GM12878 (cell line): ENCODE results near the gene STAG2. TPM values are rescaled to one million over a fixed set of nuclear protein-coding genes. Genes with fewer than 3 reads are reported as not detected.

Experiments used
- ATAC-seq: fragments of 200-7000 bp; cut with Tn5 transposase; 3 replicates; pipeline ENCODE4 v1.9.1; 2020; ENCODE audit warnings: mild to moderate bottlenecking, moderate library complexity
- BruUV-seq: library from RNA; stranded (reverse); fragments of 400-500 nt; replicated peaks from 2 replicates; lab custom pipeline; 2021; lab: Mats Ljungman, UMichigan
- CTCF ChIA-PET: fragments of 300-600 bp; sonication (Branson Sonifier 250); formaldehyde crosslinking; extraction: SDS; loops from one replicate; lab custom pipeline; 2021; ENCODE audit warnings: inconsistent platforms; lab: Yijun Ruan, JAX
- POLR2A ChIA-PET: fragments of 350-600 bp; formaldehyde crosslinking; extraction: SDS; loops from one replicate; lab custom pipeline; 2021; ENCODE audit warnings: inconsistent platforms; lab: Charles Lee
- RAD21 ChIA-PET: fragments of 300-600 bp; sonication (Branson Sonifier 250); formaldehyde crosslinking; loops from one replicate; lab custom pipeline; 2023; ENCODE audit warnings: antibody characterized with exemption; ENCODE audit not compliant: unreplicated experiment; lab: Charles Lee
- SMC1A ChIA-PET: fragments of 300-600 bp; sonication (Branson Sonifier 250); formaldehyde crosslinking; loops from one replicate; lab custom pipeline; 2023; ENCODE audit not compliant: unreplicated experiment, uncharacterized antibody; lab: Charles Lee
- DNase-seq: peaks from one replicate; pipeline ENCODE4 v3.0.0-alpha.2; 2011; ENCODE audit warnings: low read depth, low spot score
- FAIRE-seq: peaks from 3 replicates; lab custom pipeline; 2011; peaks lifted over from hg19 to GRCh38; lab: Jason Lieb, UNC
- H2AFZ ChIP-seq: 2 replicates; pipeline ENCODE4 v1.6.0; 2011; ENCODE audit warnings: low read depth, low read length, control low read depth; ENCODE audit not compliant: control insufficient read depth
- H3K27ac ChIP-seq: 2 replicates; pipeline ENCODE4 v1.5.1; 2011; ENCODE audit warnings: control low read depth; ENCODE audit not compliant: control insufficient read depth, insufficient read depth
- H3K27me3 ChIP-seq, 2 experiments: replicated peaks in 1 of 2; 2 replicates each; pipeline versions ENCODE4 v1.6.0 to v1.6.1; 2011; ENCODE audit warnings: low read length in 1 of 2; ENCODE audit not compliant: control insufficient read depth in 2 of 2, insufficient read depth in 2 of 2
- H3K36me3 ChIP-seq, 2 experiments: 2 replicates each; pipeline ENCODE4 v1.5.1; 2011; ENCODE audit warnings: low read length in 1 of 2; ENCODE audit not compliant: control insufficient read depth in 2 of 2, insufficient read depth in 2 of 2
- H3K4me1 ChIP-seq: 2 replicates; pipeline ENCODE4 v1.6.1; 2011; ENCODE audit warnings: mild to moderate bottlenecking, low read length, moderate library complexity, mixed read lengths; ENCODE audit not compliant: control insufficient read depth, insufficient read depth
- H3K4me2 ChIP-seq: 2 replicates; pipeline ENCODE4 v1.6.0; 2011; ENCODE audit warnings: control low read depth; ENCODE audit not compliant: control insufficient read depth, insufficient read depth
- H3K4me3 ChIP-seq: fragments of 200-600 bp; sonication (generic); 2 replicates; pipeline ENCODE4 v1.5.1; 2016
- H3K79me2 ChIP-seq: 2 replicates; pipeline ENCODE4 v1.6.0; 2011; ENCODE audit warnings: low read length; ENCODE audit not compliant: control insufficient read depth, insufficient read depth
- H3K9ac ChIP-seq: 2 replicates; pipeline ENCODE4 v1.8.0; 2011; ENCODE audit warnings: low read length, control low read depth, mixed read lengths; ENCODE audit not compliant: control insufficient read depth, insufficient read depth
- H3K9me3 ChIP-seq: replicated peaks from 3 replicates; pipeline ENCODE4 v1.5.1; 2011; ENCODE audit warnings: mild to moderate bottlenecking, low read length; ENCODE audit not compliant: control insufficient read depth, insufficient read depth
- H4K20me1 ChIP-seq: 2 replicates; pipeline ENCODE4 v1.6.0; 2011; ENCODE audit not compliant: control insufficient read depth, insufficient read depth
- EP300 ChIP-seq, 2 experiments: fragments of 150-350 bp in 1 of 2; IDR thresholded peaks; 2 replicates each; pipeline ENCODE4 v1.6.1; 2011 to 2012; ENCODE audit warnings: low read depth in 2 of 2, low read length in 2 of 2, borderline replicate concordance in 1 of 2, improper control_type of control experiment in 1 of 2, inconsistent platforms in 1 of 2; ENCODE audit not compliant: control insufficient read depth in 1 of 2
- IRF4 ChIP-seq: IDR thresholded peaks from 2 replicates; pipeline ENCODE4 v1.6.1; 2011; ENCODE audit warnings: low read depth, low read length
- MXI1 ChIP-seq: fragments of 150-350 bp; IDR thresholded peaks from 2 replicates; pipeline ENCODE4 v1.6.1; 2011; ENCODE audit warnings: low read depth, mild to moderate bottlenecking, inconsistent platforms, low read length, improper control_type of control experiment
- MYB ChIP-seq: fragments of 150-350 bp; IDR thresholded peaks from 2 replicates; pipeline ENCODE4 v1.6.1; 2014; ENCODE audit warnings: mild to moderate bottlenecking, low read depth, low read length, borderline replicate concordance
- MYC ChIP-seq: IDR thresholded peaks from 2 replicates; pipeline ENCODE4 v1.6.1; 2011; ENCODE audit warnings: mild to moderate bottlenecking, low read length, moderate library complexity, inconsistent platforms; ENCODE audit not compliant: insufficient read depth, insufficient replicate concordance, insufficient read length, severe bottlenecking
- REST ChIP-seq: IDR thresholded peaks from 2 replicates; pipeline ENCODE4 v1.6.1; 2012; ENCODE audit warnings: mild to moderate bottlenecking, low read depth, low read length
- SMC3 ChIP-seq: IDR thresholded peaks from 2 replicates; pipeline ENCODE4 v1.6.1; 2011; ENCODE audit warnings: low read length, improper control_type of control experiment, borderline replicate concordance
- TBL1XR1 ChIP-seq: IDR thresholded peaks from 2 replicates; pipeline ENCODE4 v1.6.1; 2012; ENCODE audit warnings: low read depth, low read length, improper control_type of control experiment
- TCF12 ChIP-seq: IDR thresholded peaks from 2 replicates; pipeline ENCODE4 v1.6.1; 2011; ENCODE audit warnings: low read depth, mild to moderate bottlenecking, low read length
- WGBS: methylation state at CpG from one replicate; pipeline ENCODE4 v1.1.6; 2016; ENCODE audit warnings: low lambda C conversion rate; ENCODE audit not compliant: insufficient replicate concordance, insufficient coverage; ENCODE audit errors: missing lambda C conversion rate; 5-methylcytosine and 5-hydroxymethylcytosine counted together
- in situ Hi-C: fragments of 300-500 bp; cut with MboI; formaldehyde crosslinking; loops from 9 replicates; pipeline ENCODE4 v1.14.3; 2018; ENCODE audit warnings: mixed read lengths
- intact Hi-C: fragments of 100-400 bp; cut with micrococcal nuclease; formaldehyde crosslinking; loops from one replicate; pipeline ENCODE4 v1.14.2; 2022; ENCODE audit not compliant: unreplicated experiment
- polyA plus RNA-seq, 11 experiments: library from polyadenylated mRNA; depleted of rRNA in 4 of 11; unstranded in 6 of 11; stranded (reverse) in 5 of 11; fragments of >200 nt; fragmentation: Nextera tagmentation in 4 of 11; fragmentation: Illumina TruSeq in 1 of 11; extraction: Ambion mirVana in 4 of 11; extraction: Trizol in 1 of 11; gene quantifications; 1 replicate in 1 of 11; 2 replicates in 10 of 11; pipeline versions ENCODE4 v1.2.1 to v1.2.3, GENCODE V29; 2011 to 2016; ENCODE audit warnings: inconsistent platforms in 2 of 11, missing spikeins in 2 of 11, low read depth in 1 of 11
- total RNA-seq, 4 experiments: library from RNA; depleted of rRNA in 3 of 4; stranded (reverse); fragments of >200 nt in 3 of 4; fragmentation: Illumina TruSeq in 1 of 4; extraction: Trizol in 1 of 4; gene quantifications; 2 replicates each; pipeline versions ENCODE4 v1.2.1 to v1.2.3, GENCODE V29; 2013 to 2021

The STAG2 gene
- total and polyA plus RNA-seq, 10 of the 15 experiments (the other 5 are each of a cell fraction or from before 2014, with no cell fraction given), result 26.9 to 84.2 (median 46.7) TPM

- TF ChIP-seq MXI1, result no peak
- intact Hi-C loops, result loop anchor here (10.0 kb wide), 1 partner anchor 429 kb away; no protein-coding TSS in a partner anchor
- ChIA-PET RAD21 (no interaction called here), POLR2A (interaction anchor here (0.6 kb wide), 1 partner anchor 240 kb away, joined by 4 read pairs; no protein-coding TSS in a partner anchor), SMC1A (interaction anchor here (1.3 kb wide), 1 partner anchor 52 kb away, joined by 4 read pairs; no protein-coding TSS in a partner anchor), CTCF (interaction anchor here (1.3 kb wide), 1 partner anchor 133 kb away, joined by 3 read pairs; no protein-coding TSS in a partner anchor)
- H3K4me1 ChIP-seq, result no peaks in the 10 kb centered on the region
- H3K9ac ChIP-seq, result no peak overlapping the region
- 78% methylated on average over 6 of the region's 6 CpGs for WGBS
- DNase-seq (no peak), ATAC-seq (no peak), FAIRE-seq (no peak)
- no peaks in the 10 kb centered on the region; a peak in 1 of 4 replicates for H3K36me3 ChIP-seq
- BruUV-seq, result no TSS peak
- H4K20me1 ChIP-seq, result no peaks in the 10 kb centered on the region
- no peak overlapping the region for H3K4me2 ChIP-seq
- no peaks in the 10 kb centered on the region; the same call in 1 of the 3 replicates for H3K9me3 ChIP-seq
- 0 out of 2 replicates have a peak overlapping the region, but pooled peaks have one; percentile 28 for H3K4me3 ChIP-seq
- H2AFZ ChIP-seq, result no peak overlapping the region
- peaks cover 86% of the 10 kb centered on the region for H3K79me2 ChIP-seq
- H3K27ac ChIP-seq, result no peak overlapping the region
- no peaks in the 10 kb centered on the region for H3K27me3 ChIP-seq
- in situ Hi-C loops, result no loop called here
Observed at GRCh38 chrX:123965712-123966111, 4.2 kb downstream of the STAG2 start.

DNA sequence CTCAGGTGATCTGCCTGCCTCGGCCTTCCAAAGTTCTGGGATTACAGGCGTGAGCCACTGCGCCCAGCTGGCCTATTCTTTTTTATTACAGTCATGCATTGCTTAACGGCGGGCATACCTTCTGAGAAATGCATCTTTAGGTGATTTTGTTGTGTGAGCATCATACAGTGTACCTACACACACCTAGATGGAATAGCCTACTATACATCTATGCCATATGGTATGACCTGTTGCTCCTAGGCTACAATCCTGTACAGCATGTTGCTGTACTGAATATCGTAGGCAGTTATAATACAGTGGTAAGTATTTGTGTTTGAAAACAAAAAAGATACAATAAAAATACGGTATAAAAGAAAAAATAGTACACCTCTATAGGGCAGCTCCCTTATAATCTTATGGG is 6.0 kb downstream of the STAG2 start:
- Histone ChIP-seq H3K4me3 (no peak overlapping the region), H3K27me3 (no peaks in the 10 kb centered on the region), H4K20me1 (no peaks in the 10 kb centered on the region), H3K36me3 (no peaks in the 10 kb centered on the region; a peak in 1 of 4 replicates), H2AFZ (no peak overlapping the region), H3K9me3 (no peaks in the 10 kb centered on the region; the same call in 1 of the 3 replicates), H3K4me1 (no peaks in the 10 kb centered on the region), H3K9ac (no peak overlapping the region), H3K4me2 (no peak overlapping the region), H3K27ac (no peak overlapping the region), H3K79me2 (peaks cover 80% of the 10 kb centered on the region)
- no peak for ATAC-seq
- intact Hi-C loops, result loop anchor here (10.0 kb wide), 1 partner anchor 427 kb away; no protein-coding TSS in a partner anchor
- ChIA-PET RAD21 (no interaction called here), SMC1A (no interaction called here), POLR2A (no interaction called here), CTCF (no interaction called here)
- in situ Hi-C loops, result no loop called here
- no TSS peak for BruUV-seq
- DNase-seq, result no peak
- 50% methylated on average over 7 of the region's 7 CpGs for WGBS
- FAIRE-seq, result no peak
- TF ChIP-seq EP300 (IDR thresholded peaks at IDR 0.05; ENCODE audit: borderline replicate concordance in 1 of 2, control insufficient read depth in 1 of 2, low read depth in 2 of 2, low read length in 2 of 2), result no peak
- no peak for TF ChIP-seq MYB
- TF ChIP-seq MYC, result no peak
- no peak for TF ChIP-seq TCF12
- TF ChIP-seq REST, result no peak
- TF ChIP-seq SMC3, result no peak
- no peak for TF ChIP-seq TBL1XR1
- no peak for TF ChIP-seq IRF4
